ENCODE results near the gene C19orf38.

DNA sequence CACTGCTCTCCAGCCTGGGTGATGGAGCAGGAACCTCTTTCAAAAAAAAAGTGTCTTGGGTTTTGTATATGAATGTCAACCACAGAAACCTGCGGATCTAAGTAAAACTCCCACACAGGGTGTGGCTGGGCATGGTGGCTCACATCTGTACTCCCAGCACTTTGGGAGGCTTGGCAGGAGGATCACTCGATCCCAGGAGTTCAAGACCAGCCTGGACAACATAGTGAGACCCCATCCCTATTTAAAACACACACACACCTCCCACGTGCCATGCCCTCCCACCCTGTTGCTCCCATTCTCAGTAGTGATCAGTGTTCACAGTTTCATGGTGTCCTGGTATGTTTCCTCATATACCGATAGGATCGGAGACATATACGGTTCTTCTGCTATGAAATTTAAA, 21.4 kb upstream of the C19orf38 start:
- TF ChIP-seq, protein P1, sequence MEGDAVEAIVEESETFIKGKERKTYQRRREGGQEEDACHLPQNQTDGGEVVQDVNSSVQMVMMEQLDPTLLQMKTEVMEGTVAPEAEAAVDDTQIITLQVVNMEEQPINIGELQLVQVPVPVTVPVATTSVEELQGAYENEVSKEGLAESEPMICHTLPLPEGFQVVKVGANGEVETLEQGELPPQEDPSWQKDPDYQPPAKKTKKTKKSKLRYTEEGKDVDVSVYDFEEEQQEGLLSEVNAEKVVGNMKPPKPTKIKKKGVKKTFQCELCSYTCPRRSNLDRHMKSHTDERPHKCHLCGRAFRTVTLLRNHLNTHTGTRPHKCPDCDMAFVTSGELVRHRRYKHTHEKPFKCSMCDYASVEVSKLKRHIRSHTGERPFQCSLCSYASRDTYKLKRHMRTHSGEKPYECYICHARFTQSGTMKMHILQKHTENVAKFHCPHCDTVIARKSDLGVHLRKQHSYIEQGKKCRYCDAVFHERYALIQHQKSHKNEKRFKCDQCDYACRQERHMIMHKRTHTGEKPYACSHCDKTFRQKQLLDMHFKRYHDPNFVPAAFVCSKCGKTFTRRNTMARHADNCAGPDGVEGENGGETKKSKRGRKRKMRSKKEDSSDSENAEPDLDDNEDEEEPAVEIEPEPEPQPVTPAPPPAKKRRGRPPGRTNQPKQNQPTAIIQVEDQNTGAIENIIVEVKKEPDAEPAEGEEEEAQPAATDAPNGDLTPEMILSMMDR (conservative IDR thresholded peaks at IDR 0.05; ENCODE audit: low read length) = no peak
- no peak for TF ChIP-seq EZH2phosphoT487 (IDR thresholded peaks at IDR 0.05; ENCODE audit: borderline replicate concordance, low read depth, low read length)

All from OCI-LY7 (cell line).